Cardiac muscle cell (in vitro differentiated cells and primary cell): ENCODE measurements around the gene FBXO5. TPM values are rescaled to one million over a fixed set of nuclear protein-coding genes. Genes with fewer than 3 reads are reported as not detected.
"Not testable (repeated sequence)": the region's sequence is repeated elsewhere in the genome, so short reads cannot be mapped to it uniquely, and the experiment has no call there.

ENCODE experiments used
- DNase-seq, 2 donors: peaks; one replicate each; pipeline versions ENCODE4 v3.0.0 to v3.0.0-alpha.2; 2010 to 2017; ENCODE audit warnings: low read depth in 1 of 2, low spot score in 1 of 2
- H3K27ac ChIP-seq: fragments of 200-600 bp; sonication (generic); 2 replicates; pipeline ENCODE4 v1.5.1; 2016
- H3K27me3 ChIP-seq: fragments of 200-600 bp; sonication (generic); 2 replicates; pipeline ENCODE4 v1.6.0; 2016; ENCODE audit warnings: control low read depth
- H3K36me3 ChIP-seq: fragments of 200-600 bp; sonication (generic); 2 replicates; pipeline ENCODE4 v1.5.1; 2016; ENCODE audit warnings: control low read depth
- H3K4me1 ChIP-seq: fragments of 200-600 bp; sonication (generic); 2 replicates; pipeline ENCODE4 v1.8.1; 2017; ENCODE audit warnings: low read depth, mild to moderate bottlenecking, mixed run types
- H3K4me3 ChIP-seq: fragments of 200-600 bp; sonication (generic); 2 replicates; pipeline ENCODE4 v1.5.1; 2016; ENCODE audit warnings: mild to moderate bottlenecking
- H3K9me3 ChIP-seq: fragments of 200-600 bp; sonication (generic); 2 replicates; pipeline ENCODE4 v1.5.1; 2017; ENCODE audit warnings: low read depth, mild to moderate bottlenecking, control low read depth
- CTCF ChIP-seq: IDR thresholded peaks from 2 replicates; pipeline ENCODE4 v1.5.1; 2012; ENCODE audit warnings: low read depth, mild to moderate bottlenecking, low read length
- polyA plus RNA-seq: library from polyadenylated mRNA; unstranded; fragments of >200 nt; fragmentation: Nextera tagmentation; extraction: Ambion mirVana; gene quantifications from 2 replicates; pipeline ENCODE4 v1.2.1, GENCODE V29; 2016
- total RNA-seq: library from RNA; depleted of rRNA; stranded (reverse); fragments of >200 nt; gene quantifications from 2 replicates; pipeline ENCODE4 v1.2.3, GENCODE V29; 2016

Gene FBXO5
- total and polyA plus RNA-seq, 2 experiments from 2014 or later: 9.6 to 16.6 TPM

GRCh38 chr6:153013438-153013837 is 30.6 kb upstream of the FBXO5 start:
- no peaks in the 10 kb centered on the region for H3K27me3 ChIP-seq

GRCh38 chr6:153012856-153013255 is 30.0 kb upstream of the FBXO5 start:
- Histone ChIP-seq H3K4me1 (no peaks in the 10 kb centered on the region), H3K27ac (no peak overlapping the region), H3K27me3 (no peaks in the 10 kb centered on the region), H3K9me3 (no peaks in the 10 kb centered on the region), H3K36me3 (no peaks in the 10 kb centered on the region), H3K4me3 (no peak overlapping the region)
- no peak for TF ChIP-seq CTCF
- DNase-seq: no peak

More at GRCh38 chr6:153013438-153013837, 30.6 kb upstream of the FBXO5 start:
- H3K27ac ChIP-seq: no peak overlapping the region
- H3K36me3 ChIP-seq: no peaks in the 10 kb centered on the region
- no peak overlapping the region for H3K4me3 ChIP-seq
- no peak for TF ChIP-seq CTCF
- no peak for DNase-seq
- H3K4me1 ChIP-seq: no peaks in the 10 kb centered on the region
- H3K9me3 ChIP-seq: no peaks in the 10 kb centered on the region

GRCh38 chr6:153003366-153003690 is 20.5 kb upstream of the FBXO5 start:
- no peak for TF ChIP-seq CTCF
- no peaks in the 10 kb centered on the region for H3K27me3 ChIP-seq
- H3K9me3 ChIP-seq: no peaks in the 10 kb centered on the region
- H3K27ac ChIP-seq: peak overlapping the region; percentile 94
- no peaks in the 10 kb centered on the region for H3K36me3 ChIP-seq
- peak overlapping the region; percentile 97 for H3K4me3 ChIP-seq
- peaks cover 18% of the 10 kb centered on the region for H3K4me1 ChIP-seq
- DNase-seq: peak in 1 of 2 donors; percentile 13

- no peak for TF ChIP-seq CTCF
Measured at GRCh38 chr6:153002613-153003365, 19.9 kb upstream of the FBXO5 start, which contains the start of gene MTRF1L. Gene MTRF1L, minus strand, starts transcription at chr6:153002709. Its CDS starts 24 bp downstream, at chr6:153002685.

GRCh38 chr6:153001767-153002612 is 19.1 kb upstream of the FBXO5 start:
- peak overlapping the region; percentile 94 for H3K27ac ChIP-seq
- TF ChIP-seq CTCF: no peak
- peaks cover 18% of the 10 kb centered on the region for H3K4me1 ChIP-seq
- H3K27me3 ChIP-seq: no peaks in the 10 kb centered on the region
- no peaks in the 10 kb centered on the region for H3K9me3 ChIP-seq
- peak in 1 of 2 donors; percentile 36 for DNase-seq
- H3K36me3 ChIP-seq: peaks cover 4% of the 10 kb centered on the region
- peak overlapping the region; percentile 97 for H3K4me3 ChIP-seq

More at GRCh38 chr6:153002613-153003365, 19.9 kb upstream of the FBXO5 start, which contains the start of gene MTRF1L:
- Histone ChIP-seq H3K36me3 (no peaks in the 10 kb centered on the region), H3K27ac (peak within 1 kb of the TSS; percentile 94), H3K9me3 (no peaks in the 10 kb centered on the region), H3K27me3 (no peaks in the 10 kb centered on the region), H3K4me1 (peaks cover 18% of the 10 kb centered on the region), H3K4me3 (peak within 1 kb of the TSS; percentile 97)
- DNase-seq: peak; percentile 98

GRCh38 chr6:153000790-153001189 is 17.9 kb upstream of the FBXO5 start:
- Histone ChIP-seq H3K4me1 (peaks cover 18% of the 10 kb centered on the region), H3K4me3 (peak overlapping the region; percentile 97), H3K36me3 (peaks cover 10% of the 10 kb centered on the region)
- H3K9me3 ChIP-seq, DNase-seq, H3K27ac ChIP-seq, H3K27me3 ChIP-seq: not testable (repeated sequence)
